HG03064 (cell line): ENCODE results near the gene TBX10.
"Not testable (repeated sequence)": the region's sequence is repeated elsewhere in the genome, so short reads cannot be mapped to it uniquely, and the experiment has no call there.

Source experiments
- ATAC-seq: cut with Tn5 transposase; IDR thresholded peaks from one replicate; pipeline ENCODE4 v1.9.1; 2021; ENCODE audit warnings: low read depth; ENCODE audit not compliant: unreplicated experiment

TBX10 gene

GRCh38 chr11:67639438-67639859 is at the start of gene TBX10:
Gene TBX10 (minus strand): TSS chr11:67639763. CDS start chr11:67639472, 291 bp downstream.
- ATAC-seq: no peak

GRCh38 chr11:67689178-67689577 is 49.6 kb upstream of the TBX10 start:
- no peak for ATAC-seq

GRCh38 chr11:67687986-67688385 is 48.4 kb upstream of the TBX10 start:
- no peak for ATAC-seq

GRCh38 chr11:67685641-67686332 is 46.2 kb upstream of the TBX10 start:
- ATAC-seq: not testable (repeated sequence)

GRCh38 chr11:67682126-67683034 is 42.8 kb upstream of the TBX10 start:
- ATAC-seq: not testable (repeated sequence)

- no peak for ATAC-seq
Observed at GRCh38 chr11:67680696-67681470, 41.3 kb upstream of the TBX10 start.

DNA sequence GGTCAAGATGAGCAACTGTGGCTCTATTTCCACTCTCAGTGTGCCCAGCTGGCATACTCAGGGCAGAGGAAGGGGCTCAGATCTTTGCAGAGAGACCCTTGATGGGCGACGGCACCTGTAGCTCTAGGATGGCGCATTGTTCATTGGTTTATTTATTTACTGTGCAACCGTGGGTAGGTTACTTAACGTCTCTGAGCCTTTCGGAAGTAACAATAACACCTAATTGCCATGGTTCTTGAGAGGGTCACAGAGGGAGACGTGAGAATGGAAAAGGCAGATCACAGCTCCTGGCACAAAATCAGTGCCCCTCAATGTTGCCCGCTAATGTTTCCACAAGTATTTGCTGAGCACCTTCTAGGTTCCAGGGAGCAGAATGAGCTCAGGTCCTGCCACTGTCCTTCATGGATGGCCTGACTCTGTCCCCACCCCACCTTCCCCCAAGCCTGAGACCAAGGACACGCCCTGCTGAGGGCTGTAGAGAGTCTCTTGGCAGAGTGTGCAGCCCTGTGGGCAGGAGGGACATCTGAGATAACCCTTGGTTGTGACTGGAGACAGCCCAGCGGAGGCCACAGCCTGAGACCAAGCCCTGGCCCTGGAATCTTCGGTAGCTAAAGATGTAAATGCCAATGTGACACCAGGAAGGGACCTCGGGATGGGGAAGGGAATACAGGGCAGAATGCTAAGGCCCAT is 35.6 kb upstream of the TBX10 start:
- ATAC-seq: no peak

GRCh38 chr11:67674442-67674871 is 34.9 kb upstream of the TBX10 start, which contains the start of gene ALDH3B2:
Gene ALDH3B2 (minus strand): TSS chr11:67674623. CDS start chr11:67666935, 7,688 bp downstream.
- no peak for ATAC-seq

- ATAC-seq: no peak
Observed at GRCh38 chr11:67673902-67674301, 34.3 kb upstream of the TBX10 start.

- no peak for ATAC-seq
Observed at GRCh38 chr11:67673358-67673757, 33.8 kb upstream of the TBX10 start.

DNA sequence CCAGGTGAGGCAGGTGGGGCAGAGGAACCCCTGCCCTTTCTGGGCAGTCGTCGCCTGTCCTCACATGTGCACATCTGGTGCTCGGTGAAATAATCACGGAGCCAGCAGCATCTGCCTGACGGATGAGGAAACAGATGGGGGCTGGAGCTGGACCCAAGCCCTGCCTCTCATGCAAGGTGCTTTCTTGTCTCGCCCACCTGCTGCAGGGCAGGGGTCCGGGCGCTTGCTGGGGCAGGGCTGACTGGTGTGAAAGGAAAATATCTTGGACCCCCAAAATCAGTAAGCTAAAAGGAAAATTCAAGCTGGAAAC is 31.6 kb upstream of the TBX10 start:
- no peak for ATAC-seq

- no peak for ATAC-seq
Observed at GRCh38 chr11:67670316-67671210, 31.0 kb upstream of the TBX10 start.

GRCh38 chr11:67668192-67668551 is 28.6 kb upstream of the TBX10 start:
- no peak for ATAC-seq

DNA sequence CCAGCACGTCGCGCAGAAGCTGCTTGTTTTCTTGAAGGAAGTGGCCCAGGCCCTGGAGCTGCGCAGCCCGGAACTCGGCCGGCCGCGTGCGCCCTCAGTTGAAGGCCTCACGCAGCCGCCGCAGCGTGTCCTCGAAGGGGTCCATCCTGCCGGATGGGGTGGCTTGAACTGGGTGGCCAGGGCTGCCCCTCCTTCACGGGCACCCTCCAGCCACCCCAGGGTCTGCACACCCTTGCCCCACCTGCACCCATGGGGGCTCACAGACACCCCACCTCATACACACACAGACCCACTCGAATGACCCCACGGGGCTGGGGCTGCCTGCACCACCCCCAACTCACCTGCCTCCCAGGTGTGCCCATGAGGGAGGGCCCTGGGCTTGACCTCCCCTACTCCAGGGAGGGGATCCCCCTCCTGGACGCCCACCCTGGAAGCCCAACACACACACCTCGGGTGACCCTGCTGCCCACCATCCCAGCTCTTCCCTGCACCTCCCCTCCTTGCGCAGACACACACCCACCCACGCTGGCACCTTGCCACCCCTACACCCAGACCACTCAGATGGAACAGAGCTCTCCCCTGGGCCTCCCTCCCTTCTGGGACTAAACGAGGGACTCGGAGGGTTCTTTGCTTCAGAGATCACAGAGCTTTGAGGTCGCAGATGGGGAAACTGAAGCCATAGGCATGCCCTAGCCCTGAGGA is 28.1 kb upstream of the TBX10 start:
- no peak for ATAC-seq

DNA sequence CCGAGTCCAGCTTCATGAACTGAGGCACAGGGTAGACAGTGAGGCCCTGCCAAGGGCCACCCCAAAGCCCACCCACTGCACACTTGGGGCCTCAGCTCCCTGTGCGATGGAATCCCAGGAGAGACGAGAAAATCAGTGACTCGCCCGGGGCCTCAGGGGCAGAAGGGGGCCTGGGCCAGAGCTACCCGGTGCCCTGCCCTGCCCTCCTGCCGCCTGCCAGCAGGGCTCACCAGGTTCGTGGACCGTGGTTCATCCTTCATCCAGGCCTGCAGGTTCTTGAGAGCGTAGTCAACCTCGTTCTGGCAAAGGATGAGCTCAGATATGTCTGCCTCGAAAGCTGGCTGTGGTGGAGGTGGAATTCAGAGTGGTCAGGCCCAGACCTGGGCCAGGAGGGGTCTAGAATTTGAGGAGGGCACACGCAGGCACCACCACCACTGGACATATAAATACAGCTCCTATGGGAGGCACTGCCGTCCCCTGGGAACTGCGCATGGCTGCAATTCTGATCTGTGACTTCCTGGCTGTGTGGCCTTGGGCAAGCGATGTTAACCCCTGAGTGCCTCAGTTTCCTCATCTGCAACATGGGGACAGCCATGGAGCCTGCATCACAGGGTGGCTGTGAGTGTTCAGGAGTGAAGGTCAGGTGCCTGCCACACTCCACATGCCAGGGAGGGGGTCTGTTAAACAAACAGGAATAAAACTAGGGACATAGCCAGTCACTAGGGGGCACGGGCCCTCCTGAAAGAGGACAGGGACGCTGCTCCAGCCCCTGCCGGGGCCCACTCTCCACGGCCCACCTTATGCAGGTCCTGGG is 27.3 kb upstream of the TBX10 start:
- no peak for ATAC-seq

DNA sequence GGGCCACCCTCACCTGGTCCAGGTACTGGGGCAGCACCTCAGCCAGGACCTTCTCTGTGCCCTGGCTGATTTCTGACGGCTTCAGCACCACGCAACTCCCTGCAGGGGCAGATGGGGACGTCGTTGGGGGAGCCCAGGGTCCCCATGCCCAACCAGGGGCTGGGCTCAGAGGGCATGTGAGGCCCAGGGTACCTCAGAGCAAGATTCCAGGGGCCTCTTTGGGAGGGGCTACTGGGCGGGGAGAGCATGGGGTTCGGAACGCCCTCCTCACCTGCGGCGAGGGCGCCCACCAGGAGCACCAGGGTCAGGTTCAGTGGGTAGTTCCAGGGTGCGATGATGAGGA is 26.7 kb upstream of the TBX10 start:
- no peak for ATAC-seq

DNA sequence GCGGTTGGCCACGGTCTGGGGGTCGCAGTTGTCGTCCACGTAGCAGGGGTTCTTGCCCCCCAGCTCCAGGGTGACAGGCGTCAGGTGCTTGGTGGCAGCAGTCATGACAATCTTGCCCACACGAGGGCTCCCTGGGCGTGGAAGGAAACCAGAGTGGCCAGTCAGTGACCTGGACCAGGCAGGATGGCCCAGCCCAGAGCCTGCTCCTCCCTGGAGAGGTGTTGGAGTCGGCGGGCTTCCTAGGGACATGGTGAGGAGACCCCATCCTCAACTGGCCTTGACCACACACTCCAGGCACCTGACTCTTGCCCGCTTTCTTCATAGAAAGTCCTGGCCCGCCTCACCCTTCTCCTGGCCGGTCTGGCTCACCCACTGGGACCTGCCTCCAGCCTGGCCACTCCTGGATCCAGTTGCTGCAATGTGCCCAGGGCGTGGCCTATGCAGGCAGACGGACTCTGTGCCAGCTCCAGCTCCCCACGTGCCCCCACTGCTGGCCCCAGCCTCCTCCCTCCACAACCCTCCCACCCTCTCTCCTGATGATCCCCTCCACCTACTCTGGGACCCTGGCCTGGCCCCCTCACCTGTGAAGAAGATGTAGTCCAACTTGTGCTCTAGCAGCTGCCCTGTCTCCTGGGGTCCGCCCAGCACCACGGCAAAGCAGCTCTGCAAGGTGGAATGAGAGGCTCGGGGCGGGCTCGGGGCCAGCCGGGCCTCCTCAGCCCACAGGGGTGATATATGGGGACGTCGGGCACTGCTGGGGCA is 26.2 kb upstream of the TBX10 start:
- ATAC-seq: no peak
